M059J (cell line): Measurements from ENCODE around the gene SF3B3. TPM values are rescaled to one million over a fixed set of nuclear protein-coding genes. Genes with fewer than 3 reads are reported as not detected.
"Not testable (repeated sequence)": the region's sequence is repeated elsewhere in the genome, so short reads cannot be mapped to it uniquely, and the experiment has no call there.

ENCODE experiments used
- DNase-seq: peaks from one replicate; pipeline ENCODE4 v3.0.0-alpha.2; 2012; ENCODE audit warnings: low read depth
- total RNA-seq: library from RNA; depleted of rRNA; stranded (reverse); fragments of >200 nt; shearing (Covaris generic); gene quantifications from 2 replicates; pipeline ENCODE4 v1.2.3, GENCODE V29; 2014; rRNA removed

The SF3B3 gene
- total RNA-seq, 1 experiment from 2014 or later, result 270 TPM

DNA sequence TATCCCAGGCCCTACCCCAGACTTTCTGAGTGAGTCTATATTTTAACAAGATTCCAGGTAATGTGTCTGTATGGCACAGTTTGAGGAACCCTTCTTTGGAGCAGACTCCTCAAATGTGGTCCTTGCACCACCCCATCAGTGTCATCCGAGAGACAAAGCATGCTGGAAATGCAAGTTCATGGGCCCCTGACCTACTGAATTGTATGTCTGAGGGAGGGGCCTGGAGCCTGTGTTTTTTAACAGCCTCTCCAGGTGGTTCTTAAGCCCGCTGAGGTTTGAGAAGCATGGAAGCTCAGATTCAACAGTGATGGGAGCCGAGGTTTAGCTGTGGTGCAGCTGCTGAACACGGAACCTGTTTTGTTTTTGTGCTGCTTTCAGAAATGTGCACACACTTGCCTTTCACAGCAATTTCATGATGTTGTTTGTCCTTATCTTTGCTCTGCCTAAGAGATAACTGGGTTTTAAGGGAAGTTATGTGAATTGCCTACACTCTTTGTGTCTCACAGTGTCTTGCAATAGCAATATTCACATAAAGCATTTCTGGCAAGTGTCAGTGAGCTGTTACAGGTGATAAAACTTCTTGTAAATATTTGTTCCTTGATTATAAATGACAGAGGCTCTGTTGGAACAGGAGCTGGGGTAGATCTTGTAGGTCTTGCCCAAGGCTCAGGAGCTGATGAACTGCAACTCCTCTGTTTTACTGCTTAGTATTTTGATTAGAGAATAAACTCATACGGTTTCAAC is 90.8 kb downstream of the SF3B3 start:
- no peak for DNase-seq

DNA sequence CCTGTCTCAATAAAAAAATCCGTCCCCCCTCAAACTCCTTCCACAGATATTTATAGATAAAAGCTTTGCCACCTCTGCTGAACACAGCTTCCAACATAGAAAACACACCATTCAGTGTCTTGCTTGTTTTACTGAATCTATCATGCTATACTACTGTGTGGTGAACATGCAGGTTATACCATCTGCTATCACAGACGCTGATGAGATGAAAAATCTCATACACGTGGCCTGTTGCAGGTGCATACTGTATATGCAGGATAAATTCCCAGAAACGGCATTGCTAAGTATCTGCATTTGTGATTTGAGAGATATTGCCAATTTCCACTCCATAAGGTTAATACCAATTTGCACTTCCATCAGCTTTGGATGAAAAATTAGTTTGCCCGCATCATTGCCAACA is 92.3 kb downstream of the SF3B3 start:
- no peak for DNase-seq

DNA sequence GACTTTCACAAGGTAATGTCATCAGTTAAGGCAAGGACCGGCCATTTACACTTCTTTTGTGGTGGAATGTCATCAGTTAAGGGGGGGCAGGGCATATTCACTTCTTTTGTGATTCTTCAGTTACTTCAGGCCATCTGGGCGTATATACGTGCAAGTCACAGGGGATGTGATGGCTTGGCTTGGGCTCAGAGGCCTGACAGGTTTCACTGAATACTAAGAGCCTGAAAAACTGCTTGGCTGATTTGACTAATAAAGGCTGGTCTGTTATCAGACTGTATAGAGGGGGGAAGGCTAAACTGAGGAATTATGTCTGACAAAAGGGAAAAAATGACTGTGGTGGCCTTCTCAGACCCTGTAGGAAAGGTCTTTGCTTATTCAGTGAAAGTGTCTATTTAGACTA is 98.2 kb downstream of the SF3B3 start:
- not testable (repeated sequence) for DNase-seq

Other genes with a start within 250 kb of the SF3B3 start
- gene AARS1, start 234.3 kb upstream of the SF3B3 start, total RNA-seq, result 38.9 and 68.8 TPM in 2 replicates
- gene DDX19B, start 224.6 kb upstream of the SF3B3 start, total RNA-seq, result 35.1 and 38.7 TPM in 2 replicates
- gene DDX19A, start 176.9 kb upstream of the SF3B3 start, total RNA-seq, result 54.3 and 62.5 TPM in 2 replicates
- 15.7 and 32.2 TPM in 2 replicates for gene ST3GAL2, start 84.7 kb upstream of the SF3B3 start, total RNA-seq
- 1.8 and 3.2 TPM in 2 replicates for gene FCSK, start 69.2 kb upstream of the SF3B3 start, total RNA-seq
- 51.2 and 85.0 TPM in 2 replicates for gene COG4, start 262 bp upstream of the SF3B3 start, total RNA-seq
- gene IL34, start 122.7 kb downstream of the SF3B3 start, total RNA-seq, result 0.86 TPM in 1 of 2 replicates, not detected in the other
- gene MTSS2, start 162.2 kb downstream of the SF3B3 start, total RNA-seq, result 39.3 and 69.0 TPM in 2 replicates